GM19372 (cell line): ENCODE results near the gene CCNH.
A peak's percentile ranks its signal among the peaks of the same experiment; 100 is the strongest.

ENCODE experiments used
- ATAC-seq: cut with Tn5 transposase; IDR thresholded peaks from one replicate; pipeline ENCODE4 v1.9.1; 2021; ENCODE audit warnings: mild to moderate bottlenecking, low read depth, moderate library complexity; ENCODE audit not compliant: unreplicated experiment

Gene CCNH

DNA sequence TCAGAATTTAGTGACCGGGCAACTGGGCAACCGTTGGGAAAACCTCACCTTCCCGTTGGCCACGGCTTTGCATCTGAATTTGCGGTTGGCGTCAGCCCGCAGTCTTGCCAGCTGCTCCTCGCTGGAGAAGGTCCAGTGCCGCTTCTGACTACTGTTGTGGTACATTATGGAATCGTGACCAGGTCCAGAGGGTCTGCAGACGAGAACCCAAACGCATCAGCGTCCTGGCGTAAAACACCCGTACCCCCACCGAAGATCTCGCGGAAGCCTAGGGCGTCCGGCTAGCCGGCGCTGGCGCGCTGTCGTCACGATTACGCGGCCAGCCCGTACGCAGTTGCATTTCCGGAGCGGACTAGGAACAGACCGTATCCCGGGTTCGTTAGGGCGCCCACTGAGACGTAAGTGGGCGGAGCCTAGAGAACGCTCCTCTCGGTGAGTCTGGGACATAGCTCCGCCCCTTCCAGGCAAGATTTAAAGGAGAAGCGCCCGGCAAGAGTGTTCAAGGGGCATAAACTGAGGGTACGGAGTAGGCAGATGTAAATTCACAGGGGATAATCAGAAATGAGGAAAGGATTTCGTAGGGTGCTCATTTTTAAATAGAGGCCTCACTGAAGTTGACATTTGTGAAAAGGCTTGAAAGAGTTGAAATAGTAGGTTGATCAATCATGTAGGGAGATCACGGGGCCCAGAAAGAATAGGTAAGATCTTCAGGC, at the start of gene CCNH:
Gene CCNH (minus strand): TSS at position 301 of the 713 bp plus-strand sequence. CDS start 136 bp downstream, at position 165.
- peak; percentile 98 for ATAC-seq

DNA sequence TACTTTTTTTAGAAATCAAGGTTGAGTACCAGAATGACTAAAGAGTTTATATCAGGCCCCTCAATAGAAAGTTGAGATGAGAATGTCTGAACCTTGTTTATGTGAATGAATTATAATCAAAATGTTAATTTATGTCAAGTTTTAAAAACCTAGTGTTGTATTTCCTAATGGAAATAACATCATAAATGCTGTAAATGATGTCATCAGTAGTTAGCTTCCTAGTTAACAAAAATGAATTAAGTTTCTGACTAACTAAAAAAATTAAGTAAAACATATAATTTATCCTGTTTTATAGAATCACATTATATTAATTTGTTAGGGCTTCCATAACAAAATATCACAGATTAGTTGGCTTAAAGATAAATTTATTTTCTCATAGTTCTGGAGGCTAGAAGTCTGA, 45.0 kb upstream of the CCNH start:
- ATAC-seq = no peak

DNA sequence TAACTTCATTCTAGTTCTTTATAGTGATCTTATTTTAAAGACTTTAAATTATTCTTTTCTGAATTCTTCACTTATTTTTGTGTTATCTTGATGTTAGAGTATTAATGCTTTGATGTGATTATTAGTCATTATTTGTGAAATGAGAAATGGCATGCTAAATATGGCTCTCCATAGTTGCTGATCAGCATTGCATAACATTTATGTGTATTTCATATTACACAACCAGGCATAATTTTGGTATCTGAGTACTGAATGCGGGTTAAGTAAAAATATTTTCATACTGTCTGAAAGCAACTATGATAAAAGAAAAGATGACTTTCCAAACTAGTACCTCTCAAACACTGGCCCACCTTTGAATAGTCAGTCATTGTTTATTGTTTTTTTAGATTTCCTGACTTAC, 41.1 kb upstream of the CCNH start:
- ATAC-seq = no peak

DNA sequence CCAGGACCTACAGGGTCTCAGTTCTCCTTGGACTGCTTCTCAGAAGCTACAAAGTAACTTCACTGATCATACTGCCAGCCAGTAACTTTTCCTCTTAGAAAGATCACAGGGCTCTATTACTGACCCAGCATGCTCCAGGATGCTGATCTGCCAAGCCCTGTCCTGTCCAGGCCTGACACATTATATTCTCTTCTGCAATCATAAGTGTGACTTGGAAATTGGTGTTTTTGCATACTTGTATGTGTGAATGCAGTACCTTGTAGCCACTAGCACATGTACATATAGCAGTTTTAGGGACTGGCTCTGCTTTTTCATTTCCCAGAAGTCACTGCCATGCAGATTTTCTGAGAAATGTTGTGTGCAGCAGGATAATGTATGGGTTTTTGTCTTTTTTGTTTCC, 40.1 kb upstream of the CCNH start:
- ATAC-seq = no peak

DNA sequence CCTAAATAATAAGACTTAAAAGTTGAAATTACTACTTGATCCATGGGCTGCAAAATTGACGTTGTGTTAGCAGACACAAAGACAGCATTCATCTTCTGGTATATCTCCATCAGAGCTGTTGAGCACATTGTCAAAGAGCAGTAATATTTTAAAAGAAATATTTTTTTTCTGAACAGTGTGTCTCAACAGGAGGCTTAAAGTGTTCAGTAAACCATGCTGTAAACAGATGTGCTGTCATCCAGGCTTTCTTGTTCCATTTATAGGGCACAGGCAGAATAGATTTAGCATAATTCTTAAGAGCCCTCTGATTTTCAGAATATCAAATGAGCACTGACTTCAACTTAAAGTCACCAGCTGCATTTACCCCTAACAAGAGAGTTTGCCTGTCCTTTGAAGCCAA, 29.7 kb upstream of the CCNH start:
- no peak for ATAC-seq

DNA sequence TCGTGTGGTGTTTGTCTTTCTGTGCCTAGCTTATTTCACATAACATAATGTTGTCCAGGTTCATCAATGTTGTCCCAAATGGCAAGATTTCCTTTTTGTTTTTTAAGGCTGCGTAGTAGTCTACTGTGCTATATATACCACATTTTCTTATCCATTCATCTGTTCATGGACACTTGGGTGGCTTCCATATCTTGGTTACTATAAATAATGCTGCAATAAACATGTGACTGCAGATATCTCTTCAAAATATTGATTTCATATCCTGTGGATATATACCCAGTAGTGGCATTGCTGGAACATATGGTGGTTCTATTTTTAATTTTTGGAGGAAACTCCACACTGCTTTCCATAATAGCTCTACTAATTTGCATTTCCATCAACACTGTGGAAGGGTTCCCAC, 25.5 kb upstream of the CCNH start:
- no peak for ATAC-seq

DNA sequence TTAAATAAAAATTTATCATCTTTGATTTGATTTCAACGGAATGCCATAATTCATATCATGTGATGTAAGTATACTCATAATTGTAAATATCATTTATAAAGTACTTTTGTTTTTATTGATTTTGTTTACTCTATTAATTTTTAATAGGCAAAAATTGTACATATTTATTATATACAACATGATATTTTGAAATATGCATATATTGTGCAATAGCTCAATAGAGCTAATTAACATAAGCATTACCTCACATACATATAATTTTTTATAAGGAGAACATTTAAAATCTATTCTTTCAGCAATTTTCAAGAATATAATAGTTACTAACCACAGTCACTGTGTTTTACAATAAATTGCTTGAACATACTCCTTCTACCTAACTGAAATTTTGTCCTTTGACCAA, 25.0 kb upstream of the CCNH start:
- ATAC-seq = no peak

DNA sequence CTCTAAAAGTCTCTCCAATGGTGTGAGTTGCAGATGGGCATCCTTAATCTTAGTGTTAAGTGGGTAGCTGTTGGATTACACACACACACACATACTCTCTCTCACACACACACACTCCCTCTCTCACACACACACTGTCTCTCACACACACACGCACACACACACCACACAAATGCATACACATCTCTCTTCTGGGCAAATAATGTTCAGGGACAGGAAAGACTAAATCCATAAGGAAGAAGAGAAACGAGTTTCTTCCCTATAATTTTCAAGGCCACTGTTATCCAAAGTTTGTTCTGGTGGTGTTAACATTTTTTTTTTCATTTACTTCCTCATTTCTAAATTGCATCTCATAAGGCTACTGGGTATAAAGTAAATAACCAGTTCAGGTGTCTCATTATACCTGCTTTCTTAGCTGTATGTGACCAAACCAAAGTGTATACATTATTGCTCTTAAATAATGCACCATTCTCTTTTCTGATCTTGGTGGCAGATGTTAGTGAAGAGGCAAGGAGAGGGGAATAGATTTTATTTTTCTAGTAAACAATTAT, 22.5 kb upstream of the CCNH start:
- ATAC-seq = no peak

DNA sequence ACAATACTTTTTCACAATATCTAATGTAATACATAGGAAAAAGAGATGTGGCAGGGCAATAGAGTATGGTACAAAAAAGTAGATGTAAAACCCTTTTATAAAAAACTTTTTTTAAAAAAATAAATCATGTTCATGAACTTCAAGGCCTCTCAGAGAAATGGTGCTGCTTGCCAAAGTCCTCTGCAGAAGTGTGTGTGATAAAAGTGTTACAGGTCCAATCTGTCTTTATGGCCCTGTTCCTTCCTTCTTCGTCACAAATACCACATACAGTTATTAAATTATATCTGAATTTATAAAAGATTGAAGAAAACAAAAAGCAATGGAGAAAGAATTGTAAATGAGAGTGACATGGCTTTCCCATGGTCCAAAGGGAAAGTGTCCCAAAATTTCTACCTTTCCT, 21.7 kb upstream of the CCNH start:
- ATAC-seq = no peak

DNA sequence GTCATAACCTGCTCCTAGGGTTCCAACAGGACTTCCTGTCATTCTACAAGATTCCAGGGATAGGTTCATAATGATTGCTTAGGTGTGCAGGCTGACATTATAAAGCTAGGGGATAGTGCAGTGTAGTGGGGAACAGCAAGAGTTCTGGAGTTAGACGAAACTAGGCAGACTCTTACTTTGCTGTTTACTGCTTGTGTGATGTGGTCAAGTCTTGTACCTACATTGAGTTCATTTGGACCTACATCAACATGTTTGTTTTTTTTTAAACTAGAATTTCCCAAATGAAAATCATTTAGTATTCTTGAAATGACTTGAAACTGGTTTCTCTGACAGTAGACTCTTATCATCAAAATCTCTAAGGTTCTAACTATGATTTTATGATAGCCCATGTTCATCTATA, 21.2 kb upstream of the CCNH start:
- no peak for ATAC-seq

DNA sequence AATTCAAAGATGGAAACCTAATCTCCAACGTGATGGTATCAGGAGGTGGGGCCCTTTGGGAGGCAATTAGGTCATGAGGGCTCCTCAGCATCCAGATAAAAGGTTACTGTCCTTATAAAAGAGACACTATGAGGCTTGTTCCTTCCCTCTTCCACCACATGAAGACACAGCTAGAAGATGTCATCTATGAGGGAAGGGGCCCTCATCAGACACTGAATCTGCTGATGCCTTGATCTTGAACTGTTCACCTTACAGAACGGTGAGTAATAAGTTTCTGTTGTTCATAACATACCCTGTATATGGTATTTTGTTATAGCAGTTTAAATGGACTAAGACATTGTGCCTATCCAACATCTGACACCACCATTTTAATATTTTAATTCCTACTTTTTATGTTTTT, 19.7 kb upstream of the CCNH start:
- ATAC-seq = no peak

DNA sequence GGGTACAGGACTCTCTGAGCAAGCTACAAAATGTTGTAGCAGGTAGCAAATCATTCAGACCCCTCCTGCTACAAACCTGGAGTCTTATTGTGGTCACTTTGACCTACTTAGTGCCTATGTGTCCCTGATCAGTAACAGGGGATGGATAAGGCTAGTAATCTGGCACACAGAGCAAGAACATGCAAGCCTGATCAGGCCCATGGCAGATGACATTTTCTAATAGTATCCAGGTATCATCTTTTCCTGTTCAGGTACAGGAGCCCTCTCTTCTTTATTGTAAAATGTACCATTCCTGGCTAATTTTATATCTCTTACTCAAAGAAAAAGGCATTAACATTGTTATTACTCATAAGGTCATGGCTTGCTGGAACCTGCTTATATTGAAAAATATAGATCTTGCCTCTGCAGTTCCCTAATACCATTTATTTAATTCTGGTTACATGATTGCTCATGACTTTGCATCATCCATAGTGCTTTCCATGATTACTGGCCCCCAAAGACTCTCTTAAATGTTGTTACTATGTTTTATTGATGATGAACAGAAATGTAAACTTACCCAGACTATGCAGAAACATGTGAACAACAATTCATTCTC, 18.2 kb upstream of the CCNH start:
- no peak for ATAC-seq

DNA sequence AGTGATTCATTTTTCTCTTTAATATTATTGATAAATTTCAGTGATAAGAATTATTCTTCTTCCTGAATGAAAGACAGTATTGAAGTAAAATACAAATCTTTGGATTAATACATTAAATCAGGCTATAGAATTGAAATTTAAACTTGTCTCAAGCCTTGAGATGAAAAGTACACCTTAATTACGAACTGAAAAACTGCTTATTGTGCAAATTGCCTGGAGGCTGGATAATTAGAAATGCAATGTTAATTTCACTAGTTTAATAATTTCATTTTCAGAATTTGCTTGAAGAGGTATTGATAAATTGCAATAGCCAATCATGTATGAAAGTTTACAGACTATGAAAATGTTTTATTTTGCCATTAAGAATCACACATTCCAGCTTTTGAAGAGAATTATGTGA, 11.0 kb upstream of the CCNH start:
- ATAC-seq = no peak

DNA sequence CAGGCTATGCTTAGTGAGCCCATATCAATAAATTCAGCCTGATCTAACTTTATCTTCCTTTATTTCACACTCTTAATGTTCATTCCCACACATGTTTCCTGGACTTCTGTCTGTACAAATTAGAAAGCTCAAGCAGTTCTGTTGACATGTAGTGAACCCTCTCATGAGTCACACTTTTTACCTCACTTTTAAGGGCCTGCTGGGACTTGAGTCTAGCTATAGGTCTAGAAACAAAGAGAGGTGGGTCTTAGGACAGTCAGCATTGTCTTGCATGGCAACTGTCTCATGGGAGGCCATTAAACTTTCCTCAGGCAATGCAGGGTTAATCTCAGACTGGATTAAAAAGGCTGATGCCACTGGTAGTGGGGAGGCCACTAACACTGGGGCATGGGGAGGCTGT, 8.6 kb upstream of the CCNH start:
- no peak for ATAC-seq

DNA sequence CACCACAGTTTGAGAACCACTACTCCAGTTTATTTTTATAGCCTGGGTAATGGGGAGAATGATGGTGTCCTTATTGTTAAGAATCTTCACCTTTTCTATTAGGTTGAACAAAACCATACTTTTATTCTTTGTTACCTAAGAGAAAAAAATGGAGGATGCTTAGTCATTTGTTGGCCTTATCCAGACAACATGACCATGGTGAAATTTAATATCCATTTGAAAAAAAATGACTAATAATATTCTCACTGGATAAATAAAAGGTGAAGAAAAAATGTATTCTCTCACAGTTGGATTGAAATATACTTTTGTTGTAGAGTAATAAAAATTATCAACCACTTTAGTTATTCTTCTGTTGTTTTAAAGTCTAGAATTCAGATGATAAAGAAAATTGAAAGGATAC, 5.8 kb upstream of the CCNH start:
- no peak for ATAC-seq

DNA sequence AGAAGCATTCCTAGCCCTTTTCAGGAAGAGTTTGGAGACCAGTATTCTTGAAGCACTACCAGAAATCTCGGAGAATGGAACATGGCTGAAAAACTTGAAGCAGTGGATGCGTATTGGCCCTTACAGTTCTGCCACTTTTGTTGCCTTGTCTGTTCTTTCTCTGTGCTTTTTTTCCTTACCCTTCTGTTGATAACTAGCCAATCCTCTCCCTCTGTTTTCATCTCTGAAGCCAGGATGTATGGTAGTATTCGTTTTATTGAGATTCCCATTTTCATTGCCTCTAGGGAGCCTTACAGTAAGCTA, 564 bp upstream of the CCNH start:
- no peak for ATAC-seq

DNA sequence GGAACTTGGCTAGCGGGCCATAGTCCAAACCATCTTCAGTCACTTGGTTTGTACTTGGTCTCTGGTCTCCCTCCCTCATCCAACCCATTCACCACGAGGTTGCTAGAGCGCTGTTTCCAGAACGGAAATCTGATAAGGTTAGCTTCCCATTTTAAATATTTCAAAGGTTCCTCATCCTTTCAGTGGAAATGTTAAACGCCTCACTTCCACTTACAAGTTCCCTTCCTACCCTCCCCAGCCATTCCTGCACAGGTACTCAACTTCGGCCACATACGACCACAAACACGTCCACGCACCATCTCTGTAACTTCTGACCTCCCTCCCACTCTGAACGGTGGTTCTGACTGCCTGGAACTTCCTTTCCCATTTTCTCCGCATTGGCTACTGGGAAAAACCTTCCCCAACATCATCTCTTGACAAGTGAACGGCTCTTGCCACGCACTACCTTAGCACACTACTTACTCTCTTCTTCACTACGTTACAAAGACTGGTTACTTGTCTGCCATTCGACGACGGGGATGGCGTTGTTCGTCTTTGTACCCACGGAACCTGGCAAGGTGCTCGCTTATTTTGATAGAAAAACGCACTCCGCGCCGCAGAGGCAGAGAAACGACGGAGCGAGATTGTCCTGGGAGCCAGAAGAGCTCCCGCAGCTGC, 629 bp downstream of the CCNH start:
- ATAC-seq = peak; percentile 13

DNA sequence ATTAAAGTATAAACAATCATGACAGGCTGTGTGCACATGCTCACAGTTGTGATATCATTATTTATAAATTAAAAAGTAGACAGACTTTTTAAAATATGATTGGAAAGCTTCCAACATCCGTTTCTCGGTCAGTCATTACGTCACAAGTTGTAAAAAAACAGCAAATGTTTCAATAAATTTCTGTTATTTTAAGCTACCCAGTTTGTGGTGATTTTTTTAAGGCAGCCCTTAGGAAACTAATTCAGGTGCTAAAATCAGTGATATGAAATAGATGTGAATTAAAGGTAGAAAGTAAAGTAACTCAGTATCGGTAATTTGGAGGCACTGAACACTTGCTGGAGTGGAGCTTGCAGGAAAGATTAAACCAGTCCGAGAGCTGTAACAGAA, 1.2 kb downstream of the CCNH start:
- ATAC-seq = no peak

DNA sequence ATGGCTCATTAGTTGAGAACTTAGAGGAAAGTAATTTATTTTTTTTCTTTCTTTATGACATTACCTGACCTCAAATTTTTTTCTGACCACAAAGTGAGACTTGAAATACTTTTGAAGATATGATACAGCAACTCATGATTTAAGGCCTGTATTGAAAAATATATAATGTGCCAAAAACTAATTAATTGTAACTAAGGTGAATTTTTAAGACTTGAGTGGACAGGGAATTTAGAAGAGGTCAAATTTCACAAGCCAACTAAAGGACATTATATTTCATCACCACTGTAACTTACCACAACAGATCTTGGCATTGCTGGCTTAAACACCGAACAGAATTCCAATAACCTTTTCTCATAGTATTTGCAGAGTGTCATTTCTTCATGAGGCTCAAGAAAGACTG, 1.8 kb downstream of the CCNH start:
- ATAC-seq = no peak

DNA sequence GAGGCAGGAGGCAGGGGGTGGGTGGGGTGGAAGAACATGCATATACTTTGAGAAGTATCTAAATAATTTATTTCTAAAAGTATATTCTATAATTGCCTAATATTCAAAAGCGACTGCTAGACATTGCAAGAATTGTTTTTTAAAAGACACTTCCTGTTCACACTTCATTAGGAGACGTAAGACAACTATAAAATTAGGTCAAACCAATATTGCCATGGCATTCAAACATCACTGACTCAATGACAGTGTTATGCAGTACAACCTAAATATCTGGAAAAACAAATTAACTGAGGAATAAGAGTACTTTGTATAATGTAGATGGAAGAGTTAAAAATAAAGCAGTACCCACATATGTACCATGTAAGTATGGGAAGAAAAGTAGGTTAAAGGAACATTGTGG, 4.5 kb downstream of the CCNH start:
- ATAC-seq = no peak

DNA sequence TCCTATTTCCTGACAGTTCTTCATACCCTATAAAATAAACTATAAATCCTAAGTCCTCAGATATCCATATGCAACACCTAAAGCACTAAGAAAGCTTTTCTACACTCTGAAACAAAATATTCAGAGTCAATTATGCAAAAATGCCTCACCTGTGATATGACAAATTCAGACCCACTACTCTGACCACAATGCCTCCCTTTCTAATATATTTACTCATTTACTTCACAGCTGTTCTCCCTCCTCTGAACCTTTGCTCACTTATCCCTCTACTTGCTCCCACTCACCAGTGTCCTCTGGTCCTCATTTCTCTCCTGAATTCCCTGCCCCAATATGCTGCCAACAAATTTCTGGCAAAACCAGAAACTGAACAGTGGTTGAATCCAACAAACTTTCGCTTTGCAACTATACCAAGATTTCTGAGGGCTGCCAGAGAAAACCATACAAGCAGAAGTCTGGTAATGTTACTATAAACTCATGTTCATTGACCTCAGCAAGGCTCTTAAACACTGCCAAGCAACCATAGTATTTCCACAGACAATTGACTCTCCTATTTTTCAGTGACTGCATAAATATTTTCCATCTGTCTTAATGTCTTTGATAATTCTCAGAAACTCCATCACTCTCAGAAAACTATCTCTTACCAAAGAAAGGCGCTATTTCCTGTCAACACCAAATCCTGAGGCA, 7.1 kb downstream of the CCNH start:
- no peak for ATAC-seq
